Fibroblast of villous mesenchyme (primary cell): ENCODE results near the gene EEF1A2. TPM values are rescaled to one million over a fixed set of nuclear protein-coding genes. Genes with fewer than 3 reads are reported as not detected.

ENCODE experiments used
- DNase-seq: peaks from one replicate; pipeline ENCODE4 v3.0.0-alpha.2; 2010; ENCODE audit warnings: low read depth
- H3K4me3 ChIP-seq: 2 replicates; pipeline ENCODE4 v1.5.1; 2011; ENCODE audit warnings: low read depth, mild to moderate bottlenecking, low read length
- total RNA-seq: library from RNA; depleted of rRNA; stranded (reverse); fragments of >200 nt; gene quantifications from 2 replicates; pipeline ENCODE4 v1.2.3, GENCODE V29; 2012
- TF ChIP-seq, protein P1 (sequence below): IDR thresholded peaks from 2 replicates; pipeline ENCODE4 v1.5.1; 2012; ENCODE audit warnings: low read depth, mild to moderate bottlenecking, low read length; ENCODE audit not compliant: insufficient read depth

EEF1A2 gene
- total RNA-seq, 1 donor: 0.43 TPM

DNA sequence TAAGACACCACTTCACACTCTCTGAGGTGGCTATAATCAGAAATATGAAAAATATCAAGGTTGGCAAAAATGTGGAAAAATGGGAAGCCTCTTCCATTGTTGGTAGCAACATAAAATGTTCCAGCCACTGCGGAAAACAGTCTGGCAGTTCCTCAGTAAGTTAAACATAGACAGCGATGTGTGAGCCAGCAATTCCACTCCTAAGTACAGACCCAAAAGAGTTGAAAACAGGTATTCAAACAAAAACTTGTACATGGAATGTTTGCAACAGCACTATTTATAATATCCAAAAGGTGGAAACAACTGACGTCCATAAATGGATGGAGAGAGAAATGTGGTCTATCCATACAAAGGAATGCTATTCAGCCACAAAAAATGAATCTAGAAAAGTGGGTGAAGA lies 14.3 kb upstream of the EEF1A2 start:
- H3K4me3 ChIP-seq: no peak overlapping the region
- TF ChIP-seq, protein P1, sequence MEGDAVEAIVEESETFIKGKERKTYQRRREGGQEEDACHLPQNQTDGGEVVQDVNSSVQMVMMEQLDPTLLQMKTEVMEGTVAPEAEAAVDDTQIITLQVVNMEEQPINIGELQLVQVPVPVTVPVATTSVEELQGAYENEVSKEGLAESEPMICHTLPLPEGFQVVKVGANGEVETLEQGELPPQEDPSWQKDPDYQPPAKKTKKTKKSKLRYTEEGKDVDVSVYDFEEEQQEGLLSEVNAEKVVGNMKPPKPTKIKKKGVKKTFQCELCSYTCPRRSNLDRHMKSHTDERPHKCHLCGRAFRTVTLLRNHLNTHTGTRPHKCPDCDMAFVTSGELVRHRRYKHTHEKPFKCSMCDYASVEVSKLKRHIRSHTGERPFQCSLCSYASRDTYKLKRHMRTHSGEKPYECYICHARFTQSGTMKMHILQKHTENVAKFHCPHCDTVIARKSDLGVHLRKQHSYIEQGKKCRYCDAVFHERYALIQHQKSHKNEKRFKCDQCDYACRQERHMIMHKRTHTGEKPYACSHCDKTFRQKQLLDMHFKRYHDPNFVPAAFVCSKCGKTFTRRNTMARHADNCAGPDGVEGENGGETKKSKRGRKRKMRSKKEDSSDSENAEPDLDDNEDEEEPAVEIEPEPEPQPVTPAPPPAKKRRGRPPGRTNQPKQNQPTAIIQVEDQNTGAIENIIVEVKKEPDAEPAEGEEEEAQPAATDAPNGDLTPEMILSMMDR: no peak
- no peak for DNase-seq

DNA sequence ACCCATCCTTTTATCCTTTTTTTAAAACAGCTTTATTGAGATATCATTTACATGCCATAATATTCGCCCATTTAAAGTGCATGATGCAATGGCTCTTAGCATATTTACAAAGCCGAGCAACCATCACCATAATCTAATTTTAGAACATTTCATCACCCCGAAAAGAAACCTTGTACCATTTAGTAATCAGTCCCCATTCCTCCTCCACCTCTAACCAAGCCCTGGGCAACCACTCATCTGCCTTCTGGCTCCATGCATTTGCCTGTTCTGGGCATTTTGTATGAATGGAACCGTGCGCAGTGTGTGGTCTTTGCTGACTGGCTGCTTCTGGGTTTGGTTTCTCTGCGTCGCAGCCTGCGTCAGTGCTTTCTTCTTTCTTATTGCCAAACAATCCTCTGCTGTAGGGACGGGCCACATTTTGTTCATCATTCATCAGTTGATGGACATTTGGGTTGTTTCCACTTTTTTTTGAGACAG lies 10.2 kb upstream of the EEF1A2 start:
- DNase-seq: no peak
- H3K4me3 ChIP-seq: no peak overlapping the region
- TF ChIP-seq, protein P1: no peak

DNA sequence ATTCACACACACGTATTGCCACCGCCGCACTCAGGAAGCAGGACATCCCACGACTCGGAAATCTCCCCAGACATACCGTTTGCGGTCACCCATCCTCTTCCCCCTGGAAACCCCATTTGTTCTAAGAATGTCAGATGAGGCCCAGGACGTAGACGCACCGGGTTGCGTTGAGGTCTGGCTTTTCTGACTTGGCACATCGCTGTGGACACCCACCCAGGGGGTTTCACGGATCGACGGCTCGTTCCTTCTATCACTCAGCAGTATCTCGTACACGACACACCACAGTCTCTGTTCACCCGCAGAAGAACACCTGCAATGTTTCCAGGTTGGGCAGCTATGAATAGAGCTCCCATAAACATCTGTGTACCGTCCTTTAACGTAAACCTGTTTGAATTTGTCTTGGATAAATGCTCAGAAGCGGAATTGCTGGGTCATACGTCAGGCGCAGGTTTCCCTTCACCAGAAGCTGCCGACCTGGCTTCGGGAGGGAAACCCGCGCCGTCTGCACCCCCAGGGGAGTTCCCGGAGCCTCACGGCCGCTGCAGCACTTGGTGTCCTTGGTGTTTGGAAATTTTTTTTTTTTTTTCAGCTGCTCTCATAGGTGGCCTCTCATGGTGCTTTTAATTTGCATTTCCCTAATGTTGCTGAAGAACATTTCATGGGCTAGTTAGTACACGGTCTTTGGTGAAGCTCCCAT lies 9.3 kb upstream of the EEF1A2 start:
- no peak overlapping the region for H3K4me3 ChIP-seq
- TF ChIP-seq, protein P1: no peak

DNA sequence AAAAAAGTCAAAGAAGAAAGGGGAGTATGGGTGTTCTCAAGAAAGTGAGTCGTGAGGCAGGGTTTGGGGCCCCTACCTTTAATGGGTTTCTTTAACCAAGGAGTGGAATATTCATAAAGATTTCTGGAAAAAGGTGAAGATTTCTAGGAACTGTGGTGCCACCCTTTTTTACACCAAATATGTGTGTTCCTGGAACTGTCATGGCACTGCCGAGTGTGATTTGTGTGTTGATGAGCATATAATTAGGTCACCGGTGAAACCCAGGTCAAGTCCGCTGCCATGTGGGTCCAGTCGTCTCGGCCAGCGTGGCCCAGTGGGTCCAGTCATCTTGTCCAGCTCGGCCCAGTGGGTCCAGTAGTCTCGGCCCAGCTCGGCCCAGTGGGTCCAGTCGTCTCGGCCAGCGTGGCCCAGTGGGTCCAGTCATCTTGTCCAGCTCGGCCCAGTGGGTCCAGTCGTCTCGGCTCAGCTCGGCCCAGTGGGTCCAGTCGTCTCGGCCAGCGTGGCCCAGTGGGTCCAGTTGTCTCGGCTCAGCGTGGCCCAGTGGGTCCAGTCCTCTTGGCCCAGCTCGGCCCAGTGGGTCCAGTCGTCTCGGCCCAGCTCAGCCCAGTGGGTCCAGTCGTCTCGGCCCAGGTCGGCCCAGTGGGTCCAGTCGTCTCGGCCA lies 8.3 kb upstream of the EEF1A2 start:
- TF ChIP-seq, protein P1: no peak
- no peak overlapping the region for H3K4me3 ChIP-seq
- DNase-seq: no peak

More for the DNA sequence above, 9.3 kb upstream of the EEF1A2 start:
- no peak for DNase-seq

DNA sequence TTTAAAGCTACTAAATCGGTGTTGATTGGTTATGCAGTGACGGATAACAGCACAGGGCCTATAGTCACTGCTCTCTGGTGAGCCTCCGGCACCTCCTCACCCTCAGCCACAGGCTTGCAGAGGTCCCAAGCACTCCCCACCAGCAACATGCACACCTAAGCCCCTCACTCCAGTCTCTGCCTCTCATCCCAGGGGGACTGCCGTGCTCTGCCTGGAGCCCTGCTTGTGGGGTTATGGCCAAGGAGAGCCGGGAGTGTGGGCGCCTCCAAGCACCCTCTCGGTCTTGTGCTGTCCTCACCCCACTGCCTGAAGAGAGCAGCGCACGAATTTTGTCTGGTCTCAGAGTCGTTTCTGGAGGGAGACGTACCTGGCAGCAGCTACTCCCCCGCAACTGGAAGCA lies 6.8 kb upstream of the EEF1A2 start:
- DNase-seq: no peak

DNA sequence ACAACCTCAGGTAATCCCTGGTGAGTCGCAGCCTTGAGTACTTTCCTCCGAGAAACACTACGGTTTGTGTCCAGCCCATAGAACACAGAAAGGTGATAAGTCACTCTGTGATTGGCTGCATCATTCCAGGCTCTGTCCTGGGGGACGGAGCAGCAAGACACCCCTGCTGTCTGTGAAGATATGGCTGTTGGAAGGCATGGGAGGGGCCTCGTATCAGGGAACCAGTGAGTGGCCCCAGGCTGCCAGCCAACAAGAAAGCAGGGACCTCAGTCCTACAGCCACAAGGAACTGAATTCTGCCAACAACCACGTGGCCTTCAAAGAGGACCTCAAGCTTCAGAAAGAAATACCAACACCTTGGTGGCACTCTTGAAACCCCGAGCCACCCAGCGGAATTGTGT lies 6.4 kb upstream of the EEF1A2 start:
- TF ChIP-seq, protein P1: no peak
- H3K4me3 ChIP-seq: no peak overlapping the region
- no peak for DNase-seq

More for the DNA sequence above, 6.8 kb upstream of the EEF1A2 start:
- no peak overlapping the region for H3K4me3 ChIP-seq
- TF ChIP-seq, protein P1: no peak
